A673 (cell line): ENCODE results near the gene TGM5. TPM values are rescaled to one million over a fixed set of nuclear protein-coding genes. Genes with fewer than 3 reads are reported as not detected.

ENCODE experiments used
- BruUV-seq: library from RNA; stranded (reverse); fragments of 400-500 nt; replicated peaks from 2 replicates; lab custom pipeline; 2021; lab: Mats Ljungman, UMichigan
- CTCF ChIA-PET: fragments of 300-600 bp; sonication (Branson Sonifier 250); formaldehyde crosslinking; loops from one replicate; lab custom pipeline; 2022; ENCODE audit warnings: antibody characterized with exemption; lab: Charles Lee
- POLR2A ChIA-PET: fragments of 300-600 bp; sonication (Branson Sonifier 250); formaldehyde crosslinking; loops from one replicate; lab custom pipeline; 2022; ENCODE audit warnings: antibody characterized with exemption; ENCODE audit not compliant: low non-redundant PET; lab: Charles Lee
- DNase-seq: peaks from one replicate; pipeline ENCODE4 v3.0.0-alpha.2; 2015; ENCODE audit warnings: low spot score
- H3K27ac ChIP-seq: fragments of 200-600 bp; sonication (generic); 2 replicates; pipeline ENCODE4 v1.5.1; 2016; ENCODE audit warnings: mixed run types, low read depth, mild to moderate bottlenecking, mixed read lengths, antibody characterized with exemption, low read length; ENCODE audit not compliant: poor library complexity, severe bottlenecking
- H3K27me3 ChIP-seq: fragments of 200-600 bp; sonication (generic); replicated peaks from 2 replicates; pipeline ENCODE4 v1.6.1; 2017; ENCODE audit warnings: mixed run types, low read depth, mild to moderate bottlenecking, mixed read lengths, antibody characterized with exemption, low read length; ENCODE audit not compliant: insufficient read depth, poor library complexity
- H3K36me3 ChIP-seq: fragments of 200-600 bp; sonication (generic); 2 replicates; pipeline ENCODE4 v1.6.1; 2016; ENCODE audit warnings: mixed run types, mild to moderate bottlenecking, mixed read lengths, antibody characterized with exemption, low read length; ENCODE audit not compliant: insufficient read depth, poor library complexity, severe bottlenecking
- H3K4me1 ChIP-seq: fragments of 200-600 bp; sonication (generic); 2 replicates; pipeline ENCODE4 v1.6.1; 2017; ENCODE audit warnings: mixed run types, mild to moderate bottlenecking, mixed read lengths, antibody characterized with exemption, low read length; ENCODE audit not compliant: insufficient read depth, poor library complexity, severe bottlenecking
- H3K4me3 ChIP-seq: fragments of 200-600 bp; sonication (generic); 2 replicates; pipeline ENCODE4 v1.5.1; 2016; ENCODE audit warnings: low read depth, mixed run types, mild to moderate bottlenecking, mixed read lengths, low read length; ENCODE audit not compliant: poor library complexity, severe bottlenecking
- H3K9me3 ChIP-seq: fragments of 200-600 bp; sonication (generic); 2 replicates; pipeline ENCODE4 v1.6.1; 2016; ENCODE audit warnings: mixed run types, low read depth, mild to moderate bottlenecking, mixed read lengths, antibody characterized with exemption, low read length; ENCODE audit not compliant: poor library complexity, severe bottlenecking
- EZH2 ChIP-seq: fragments of 200-600 bp; sonication (generic); IDR thresholded peaks from 2 replicates; pipeline ENCODE4 v1.6.1; 2017; ENCODE audit warnings: borderline replicate concordance, low read depth, mild to moderate bottlenecking, mixed read lengths, antibody characterized with exemption, low read length; ENCODE audit not compliant: poor library complexity, severe bottlenecking
- intact Hi-C: fragments of 100-400 bp; cut with micrococcal nuclease; formaldehyde crosslinking; loops from one replicate; pipeline ENCODE4 v1.10.0; 2022; ENCODE audit not compliant: unreplicated experiment
- total RNA-seq: library from RNA; stranded (reverse); gene quantifications from 2 replicates; pipeline ENCODE4 v1.2.3, GENCODE V29; 2021
- TF ChIP-seq, protein P1 (sequence below): fragments of 300-800, 200-600 bp; sonication (generic); conservative IDR thresholded peaks from 2 replicates; pipeline ENCODE4 v1.5.1; 2017; ENCODE audit warnings: low read depth, mild to moderate bottlenecking, antibody characterized with exemption, low read length, moderate library complexity, mixed read lengths

Gene TGM5
- total RNA-seq, 1 experiment from 2014 or later: not detected

DNA sequence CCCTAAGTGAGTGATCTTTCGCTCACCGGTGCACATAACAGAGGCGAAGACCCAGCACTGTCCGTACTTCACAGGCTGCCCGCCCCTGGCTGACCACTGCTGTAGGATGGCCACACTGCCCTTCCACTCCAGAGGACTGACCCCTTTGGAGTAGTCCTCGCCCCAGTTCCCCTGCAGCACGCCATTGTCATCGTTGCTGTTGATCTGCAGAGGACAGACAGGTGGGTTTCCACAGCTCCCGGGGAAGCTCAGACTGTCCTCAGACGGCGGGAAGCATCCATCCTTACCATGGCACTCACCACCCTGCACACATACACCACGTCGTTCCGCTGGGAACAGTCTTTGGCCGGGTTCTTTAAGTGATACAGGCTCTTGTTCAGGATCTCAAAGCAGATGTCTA is 20.5 kb upstream of the TGM5 start:
- POLR2A ChIA-PET: no interaction called here
- intact Hi-C loops: loop anchor here (5.0 kb wide), 1 partner anchor 585 kb away; no protein-coding TSS in a partner anchor

DNA sequence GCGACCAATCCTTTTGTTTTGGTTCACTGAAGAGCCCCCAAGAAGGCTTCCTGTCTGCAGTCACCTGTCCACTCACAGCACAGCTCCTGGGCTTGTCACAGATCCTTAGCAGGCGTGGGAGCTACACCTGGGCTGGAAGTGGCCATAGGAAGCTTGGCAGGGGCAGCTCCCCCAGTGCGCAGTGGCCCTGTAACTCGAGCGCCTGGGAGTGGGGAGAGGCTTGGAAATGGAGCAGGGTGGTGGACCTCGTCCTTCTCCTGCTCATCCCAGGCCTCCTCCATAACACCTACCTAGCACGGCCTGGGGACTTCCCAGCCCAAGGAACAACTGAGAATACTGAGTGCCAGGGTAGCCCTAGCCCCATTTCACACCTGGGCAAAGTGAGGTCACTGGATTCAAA is 19.3 kb upstream of the TGM5 start:
- intact Hi-C loops: loop anchor here (5.0 kb wide), 1 partner anchor 584 kb away; no protein-coding TSS in a partner anchor
- TF ChIP-seq, protein P1, sequence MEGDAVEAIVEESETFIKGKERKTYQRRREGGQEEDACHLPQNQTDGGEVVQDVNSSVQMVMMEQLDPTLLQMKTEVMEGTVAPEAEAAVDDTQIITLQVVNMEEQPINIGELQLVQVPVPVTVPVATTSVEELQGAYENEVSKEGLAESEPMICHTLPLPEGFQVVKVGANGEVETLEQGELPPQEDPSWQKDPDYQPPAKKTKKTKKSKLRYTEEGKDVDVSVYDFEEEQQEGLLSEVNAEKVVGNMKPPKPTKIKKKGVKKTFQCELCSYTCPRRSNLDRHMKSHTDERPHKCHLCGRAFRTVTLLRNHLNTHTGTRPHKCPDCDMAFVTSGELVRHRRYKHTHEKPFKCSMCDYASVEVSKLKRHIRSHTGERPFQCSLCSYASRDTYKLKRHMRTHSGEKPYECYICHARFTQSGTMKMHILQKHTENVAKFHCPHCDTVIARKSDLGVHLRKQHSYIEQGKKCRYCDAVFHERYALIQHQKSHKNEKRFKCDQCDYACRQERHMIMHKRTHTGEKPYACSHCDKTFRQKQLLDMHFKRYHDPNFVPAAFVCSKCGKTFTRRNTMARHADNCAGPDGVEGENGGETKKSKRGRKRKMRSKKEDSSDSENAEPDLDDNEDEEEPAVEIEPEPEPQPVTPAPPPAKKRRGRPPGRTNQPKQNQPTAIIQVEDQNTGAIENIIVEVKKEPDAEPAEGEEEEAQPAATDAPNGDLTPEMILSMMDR: no peak
- TF ChIP-seq EZH2: no peak
- no peaks in the 10 kb centered on the region for H3K36me3 ChIP-seq
- CTCF ChIA-PET: interaction anchor here (0.6 to 2.6 kb wide), 8 partner anchors 15 to 96 kb away, joined by 3 to 47 read pairs (median 3); partner anchors contain the start of gene TGM5
- no TSS peak for BruUV-seq
- POLR2A ChIA-PET: no interaction called here
- no peak overlapping the region for H3K27ac ChIP-seq
- H3K27me3 ChIP-seq: no peaks in the 10 kb centered on the region
- H3K4me3 ChIP-seq: no peak overlapping the region
- H3K9me3 ChIP-seq: no peaks in the 10 kb centered on the region
- no peak for DNase-seq
- H3K4me1 ChIP-seq: no peaks in the 10 kb centered on the region

More for the DNA sequence above, 20.5 kb upstream of the TGM5 start:
- Histone ChIP-seq H3K36me3 (no peaks in the 10 kb centered on the region), H3K4me3 (no peak overlapping the region), H3K27ac (no peak overlapping the region), H3K9me3 (no peaks in the 10 kb centered on the region), H3K4me1 (no peaks in the 10 kb centered on the region), H3K27me3 (no peaks in the 10 kb centered on the region)
- TF ChIP-seq, protein P1: no peak
- TF ChIP-seq EZH2: no peak
- CTCF ChIA-PET: interaction anchor here (2.6 kb wide), 1 partner anchor 62 kb away, joined by 47 read pairs; no protein-coding TSS in a partner anchor
- no TSS peak for BruUV-seq
- no peak for DNase-seq

DNA sequence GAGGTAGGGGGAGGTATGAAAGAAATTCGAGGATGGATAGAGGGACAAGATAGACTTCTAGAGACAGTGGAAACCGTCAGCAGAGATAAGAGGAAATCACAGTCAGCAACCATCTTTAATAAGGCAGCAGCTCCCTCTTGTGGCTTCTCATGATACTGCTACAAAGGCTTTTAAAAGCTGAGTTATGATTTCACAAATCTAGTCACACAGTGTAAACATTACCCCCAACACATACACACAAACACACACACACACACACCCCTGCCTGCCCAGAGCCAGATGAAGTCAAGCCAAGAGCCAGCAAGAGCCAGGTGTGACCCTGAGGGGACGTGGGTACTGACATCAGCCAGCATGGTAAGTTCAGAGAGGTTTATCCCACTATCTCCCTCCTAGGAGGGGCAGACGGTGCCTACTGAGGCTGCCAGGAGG is 18.9 kb upstream of the TGM5 start:
- no peak for TF ChIP-seq EZH2
- TF ChIP-seq, protein P1: peak; percentile 86
- H3K4me1 ChIP-seq: no peaks in the 10 kb centered on the region
- no peak overlapping the region for H3K27ac ChIP-seq
- H3K36me3 ChIP-seq: no peaks in the 10 kb centered on the region
- no TSS peak for BruUV-seq
- no peak overlapping the region for H3K4me3 ChIP-seq
- H3K27me3 ChIP-seq: no peaks in the 10 kb centered on the region
- no peaks in the 10 kb centered on the region for H3K9me3 ChIP-seq
- intact Hi-C loops: loop anchor here (2.0 to 5.0 kb wide), 2 partner anchors 61 to 583 kb away; no protein-coding TSS in a partner anchor
- ChIA-PET POLR2A (interaction anchor here (0.6 kb wide), 2 partner anchors 42 to 811 kb away, joined by 3 read pairs; no protein-coding TSS in a partner anchor), CTCF (interaction anchor here (0.6 to 2.6 kb wide), 8 partner anchors 15 to 96 kb away, joined by 3 to 47 read pairs (median 3); partner anchors contain the start of gene TGM5)
- peak; percentile 77 for DNase-seq
